Ovary (tissue), 9 donors: ENCODE results near the gene EPM2AIP1. TPM values are rescaled to one million over a fixed set of nuclear protein-coding genes. Genes with fewer than 3 reads are reported as not detected.

Experiments used
- DNase-seq, 5 donors: peaks; one replicate each; pipeline ENCODE4 v3.0.0-alpha.2; 2019 to 2020
- H3K27ac ChIP-seq, 2 donors: fragments of 200-600 bp; one replicate each; pipeline versions ENCODE4 v1.5.1 to v1.8.0; 2019 to 2022
- H3K27me3 ChIP-seq: fragments of 200-600 bp; one replicate; pipeline ENCODE4 v1.8.0; 2022
- H3K36me3 ChIP-seq: fragments of 200-600 bp; sonication (generic); one replicate; pipeline ENCODE4 v1.5.1; 2019
- H3K4me1 ChIP-seq: one replicate; pipeline ENCODE4 v1.8.1; 2013; ENCODE audit warnings: mild to moderate bottlenecking, moderate library complexity; ENCODE audit not compliant: insufficient read depth
- H3K4me3 ChIP-seq: fragments of 200-600 bp; sonication (generic); one replicate; pipeline ENCODE4 v1.5.1; 2017
- H3K9me3 ChIP-seq, 2 donors: fragments of 200-600 bp in 1 of 2; sonication (generic) in 1 of 2; one replicate each; pipeline versions ENCODE4 v1.5.1 to v1.8.1; 2013 to 2019; ENCODE audit warnings: mild to moderate bottlenecking in 1 of 2, moderate library complexity in 1 of 2
- CTCF ChIP-seq, 3 donors: fragments of 450-650 bp in 2 of 3; fragments of 200-600 bp in 1 of 3; IDR thresholded peaks; one replicate each; pipeline versions ENCODE4 v1.5.1 to v1.8.0; 2016 to 2022; ENCODE audit warnings: antibody characterized with exemption in 3 of 3, mild to moderate bottlenecking in 1 of 3
- EP300 ChIP-seq: sonication (generic); formaldehyde crosslinking; IDR thresholded peaks from one replicate; pipeline ENCODE4 v1.6.1; 2017; ENCODE audit warnings: antibody characterized with exemption
- POLR2A ChIP-seq: fragments of 450-650 bp; IDR thresholded peaks from one replicate; pipeline ENCODE4 v1.6.1; 2017; ENCODE audit warnings: antibody characterized with exemption, mild to moderate bottlenecking, moderate library complexity
- WGBS, 3 donors: extraction: QIAGEN DNeasy Blood & Tissue Kit in 1 of 3; methylation state at CpG; one replicate each; pipeline versions ENCODE4 v1.1.5 to v1.1.7; 2013 to 2017; 5-methylcytosine and 5-hydroxymethylcytosine counted together
- intact Hi-C, 4 donors: fragments of 100-400 bp; cut with DNase I; formaldehyde crosslinking; loops; one replicate each; pipeline versions ENCODE4 v1.11.0 to v1.15.1; 2022 to 2023
- polyA plus RNA-seq, 2 donors: library from polyadenylated mRNA; stranded (reverse); fragments of 200-250 nt in 1 of 2; fragments of 350-450 nt in 1 of 2; fragmentation: Illumina TruSeq in 1 of 2; extraction: RNeasy Lipid Tissue Mini Kit (QIAGEN cat#74804) in 1 of 2; gene quantifications; one replicate each; pipeline ENCODE4 v1.2.3, GENCODE V29; 2013 to 2014
- small RNA-seq: library from RNA; depleted of rRNA; stranded (forward); fragments of <200 nt; gene quantifications from one replicate; pipeline ENCODE3, GENCODE V24; 2016
- total RNA-seq, 7 donors: library from RNA; depleted of rRNA in 2 of 7; stranded (reverse); fragments of >200 nt in 2 of 7; fragmentation: NEBNext Ultra II Directional in 3 of 7; extraction: Animal tissue kit (Norgen Biotek cat#: 25700) in 3 of 7; gene quantifications; one replicate each; pipeline versions ENCODE4 v1.1.0 to v1.2.4, GENCODE V29; 2016 to 2023
- donor health status: DM: no; HTN: no; CAD: no; lungs with moderate emphysema.
- donor health status: DM: no; HTN: no; CAD: no.
- donor health status: Bipolar disorder and iron deficiency.
- donor health status: DM: yes; HTN: yes; CAD: no.
- donor health status: DM: no; HTN: no; CAD: no.
- donor health status: DM: yes; HTN: yes; CAD: no.

The EPM2AIP1 gene
- total and polyA plus RNA-seq, 9 donors = 10.2 to 40.0 (median 31.8) TPM

- H3K4me3 ChIP-seq = no peak overlapping the region
- H3K36me3 ChIP-seq = no peaks in the 10 kb centered on the region
- TF ChIP-seq POLR2A (no peak), CTCF (IDR thresholded peaks at IDR 0.05) (no peak), EP300 (no peak)
- no peak for DNase-seq
- no peak overlapping the region for H3K27ac ChIP-seq
- peaks cover 14% of the 10 kb centered on the region for H3K4me1 ChIP-seq
- no peaks in the 10 kb centered on the region for H3K27me3 ChIP-seq
- intact Hi-C loops = no loop called here
- 6 to 20% (median 19%) methylated on average over 3 of the region's 3 CpGs for WGBS, 3 donors
- no peaks in the 10 kb centered on the region for H3K9me3 ChIP-seq
These were observed 51.3 kb downstream of the EPM2AIP1 start for GRCh38 chr3:36941658-36942057.

- H3K27me3 ChIP-seq = no peaks in the 10 kb centered on the region
- no peaks in the 10 kb centered on the region for H3K9me3 ChIP-seq
- intact Hi-C loops = no loop called here
- no peak overlapping the region for H3K4me3 ChIP-seq
- H3K27ac ChIP-seq = peak overlapping the region in 1 of 2 donors; percentile 45
- no peaks in the 10 kb centered on the region for H3K36me3 ChIP-seq
- no peak for DNase-seq
- WGBS, 3 donors = 44 to 64% (median 58%) methylated on average over 2 of the region's 2 CpGs
- no peak for TF ChIP-seq EP300
- no peak for TF ChIP-seq POLR2A
- TF ChIP-seq CTCF (IDR thresholded peaks at IDR 0.05) = no peak
- H3K4me1 ChIP-seq = peaks cover 14% of the 10 kb centered on the region
These were observed 51.8 kb downstream of the EPM2AIP1 start for GRCh38 chr3:36941162-36941561.

GRCh38 chr3:36937492-36937891 lies 55.4 kb downstream of the EPM2AIP1 start:
- no peak for DNase-seq
- H3K4me1 ChIP-seq = peaks cover 14% of the 10 kb centered on the region
- TF ChIP-seq EP300 = no peak
- no peak for TF ChIP-seq POLR2A
- TF ChIP-seq CTCF (IDR thresholded peaks at IDR 0.05) = no peak
- intact Hi-C loops = no loop called here
- no peaks in the 10 kb centered on the region for H3K9me3 ChIP-seq
- no peak overlapping the region for H3K4me3 ChIP-seq
- no peaks in the 10 kb centered on the region for H3K27me3 ChIP-seq
- no peak overlapping the region for H3K27ac ChIP-seq
- WGBS, 3 donors = 63 to 79% (median 76%) methylated on average over 1 of the region's 1 CpG
- no peaks in the 10 kb centered on the region for H3K36me3 ChIP-seq

Small RNA genes within 50 kb of the gene (small RNA-seq; reads per million reads assigned to genes)
- gene RNU6ATAC4P = not detected

Other genes with a start within 250 kb of the EPM2AIP1 start
- gene DCLK3, start 228.6 kb downstream of the EPM2AIP1 start, total RNA-seq = under 1 TPM in 3 of 7 donors, not detected in 4; under 0.01 to 0.05 (median 0.05) TPM
- gene DCLK3, start 228.6 kb downstream of the EPM2AIP1 start, polyA plus RNA-seq = under 1 TPM; 0.01 to 0.12 TPM
- gene TRANK1, start 48.1 kb downstream of the EPM2AIP1 start, total RNA-seq = 10 to 100 TPM; 10.7 to 42.4 (median 27.4) TPM
- 10 to 100 TPM; 11.4 to 24.6 TPM for gene TRANK1, start 48.1 kb downstream of the EPM2AIP1 start, polyA plus RNA-seq
- 10 to 100 TPM; 16.8 to 31.0 (median 21.4) TPM for gene MLH1, start 387 bp upstream of the EPM2AIP1 start, total RNA-seq
- gene MLH1, start 387 bp upstream of the EPM2AIP1 start, polyA plus RNA-seq = 10 to 100 TPM; 14.1 to 44.3 TPM
- gene LRRFIP2, start 181.5 kb upstream of the EPM2AIP1 start, total RNA-seq = 10 to 100 TPM; 35.5 to 52.5 (median 48.3) TPM
- gene LRRFIP2, start 181.5 kb upstream of the EPM2AIP1 start, polyA plus RNA-seq = 10 to 100 TPM; 35.5 to 81.1 TPM